Measurements from ENCODE around the gene KCNK13.
"Not testable (repeated sequence)": the region's sequence is repeated elsewhere in the genome, so short reads cannot be mapped to it uniquely, and the experiment has no call there.

Gene KCNK13

DNA sequence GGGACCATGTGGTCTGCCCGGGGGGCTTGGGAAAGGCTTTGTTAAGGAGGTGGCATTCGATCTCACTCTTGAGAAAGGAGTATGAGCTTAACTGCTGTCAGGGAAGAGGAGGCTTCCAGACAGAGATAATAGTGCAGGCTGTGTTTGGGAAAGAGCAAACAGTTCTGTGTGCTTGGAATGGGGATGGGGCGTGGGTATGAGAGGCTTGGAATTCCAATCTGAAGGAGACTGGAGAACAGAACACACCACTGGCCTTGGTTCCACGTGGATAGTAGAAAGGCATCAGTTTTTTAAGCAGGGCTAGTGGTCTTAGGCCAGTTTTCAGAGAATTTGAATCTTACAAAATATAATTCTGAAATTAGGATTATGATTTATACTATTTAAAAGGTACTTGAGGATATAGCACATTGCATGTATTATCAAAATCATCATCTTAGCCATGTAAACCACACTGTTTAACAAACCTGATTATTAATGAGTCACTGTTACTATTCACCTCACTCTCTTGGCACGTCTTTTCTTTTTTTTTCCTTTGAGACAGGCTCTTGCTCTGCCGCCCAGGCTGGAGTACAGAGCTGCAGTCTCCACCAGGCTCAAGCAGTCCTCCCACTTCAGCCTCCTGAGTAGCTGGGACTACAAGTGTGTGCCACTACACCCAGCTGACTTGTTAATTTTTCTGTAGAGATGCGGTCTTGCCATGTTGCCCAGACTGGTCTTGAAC lies 38.5 kb upstream of the KCNK13 start:
- Histone ChIP-seq H2AFZ (ENCODE audit: low read depth, low read length) (no peak overlapping the region), H3K36me3 (ENCODE audit: insufficient read depth, low read length) (peaks cover 87% of the 10 kb centered on the region), H3K4me3 (ENCODE audit: low read depth in 1 of 2, low read length in 2 of 2) (no peak overlapping the region), H3K4me2 (ENCODE audit: insufficient read depth, low read length) (no peak overlapping the region), H3K9me3 (ENCODE audit: insufficient read depth, low read length, severe bottlenecking) (no peaks in the 10 kb centered on the region), H3K27me3 (ENCODE audit: insufficient read depth, low read length, poor library complexity) (no peaks in the 10 kb centered on the region), H3K9ac (ENCODE audit: low read depth, low read length) (no peak overlapping the region), H4K20me1 (ENCODE audit: insufficient read depth, low read length) (no peaks in the 10 kb centered on the region; the same call in 1 of the 2 replicates), H3K4me1 (ENCODE audit: insufficient read depth, low read length) (no peaks in the 10 kb centered on the region), H3K79me2 (ENCODE audit: insufficient read depth, low read length) (no peaks in the 10 kb centered on the region), H3K27ac (ENCODE audit: low read length) (no peak overlapping the region)
- ATAC-seq (ENCODE audit: insufficient read depth, low read depth) (no peak), DNase-seq (no peak)
- no peak for TF ChIP-seq EZH2 (IDR thresholded peaks at IDR 0.05; ENCODE audit: borderline replicate concordance, low read depth, low read length, severe bottlenecking)
- TF ChIP-seq, protein P1, sequence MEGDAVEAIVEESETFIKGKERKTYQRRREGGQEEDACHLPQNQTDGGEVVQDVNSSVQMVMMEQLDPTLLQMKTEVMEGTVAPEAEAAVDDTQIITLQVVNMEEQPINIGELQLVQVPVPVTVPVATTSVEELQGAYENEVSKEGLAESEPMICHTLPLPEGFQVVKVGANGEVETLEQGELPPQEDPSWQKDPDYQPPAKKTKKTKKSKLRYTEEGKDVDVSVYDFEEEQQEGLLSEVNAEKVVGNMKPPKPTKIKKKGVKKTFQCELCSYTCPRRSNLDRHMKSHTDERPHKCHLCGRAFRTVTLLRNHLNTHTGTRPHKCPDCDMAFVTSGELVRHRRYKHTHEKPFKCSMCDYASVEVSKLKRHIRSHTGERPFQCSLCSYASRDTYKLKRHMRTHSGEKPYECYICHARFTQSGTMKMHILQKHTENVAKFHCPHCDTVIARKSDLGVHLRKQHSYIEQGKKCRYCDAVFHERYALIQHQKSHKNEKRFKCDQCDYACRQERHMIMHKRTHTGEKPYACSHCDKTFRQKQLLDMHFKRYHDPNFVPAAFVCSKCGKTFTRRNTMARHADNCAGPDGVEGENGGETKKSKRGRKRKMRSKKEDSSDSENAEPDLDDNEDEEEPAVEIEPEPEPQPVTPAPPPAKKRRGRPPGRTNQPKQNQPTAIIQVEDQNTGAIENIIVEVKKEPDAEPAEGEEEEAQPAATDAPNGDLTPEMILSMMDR (IDR thresholded peaks at IDR 0.05; ENCODE audit: borderline replicate concordance, extremely low read depth, low read length, poor library complexity, severe bottlenecking), result no peak

DNA sequence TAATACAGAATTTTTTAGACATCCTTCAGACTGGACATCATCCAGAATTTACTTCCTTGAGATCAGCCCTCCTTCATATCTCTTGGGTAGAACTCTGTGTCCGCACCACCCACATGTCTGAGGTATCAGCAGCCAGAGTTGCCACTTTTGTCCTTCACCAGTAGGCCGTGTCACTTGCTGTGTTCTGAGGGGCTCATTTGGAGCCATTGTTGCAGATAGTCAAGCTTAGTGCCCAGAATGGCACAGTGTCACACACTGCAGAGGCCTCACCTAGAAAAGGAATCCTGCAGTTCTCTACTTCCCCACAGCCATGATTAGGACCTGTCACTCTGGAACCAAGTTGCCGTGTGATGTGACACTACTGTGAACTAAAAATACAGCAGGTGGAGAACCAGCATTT lies 36.9 kb upstream of the KCNK13 start:
- DNase-seq (no peak), ATAC-seq (ENCODE audit: insufficient read depth, low read depth) (no peak)
- no peaks in the 10 kb centered on the region for H3K4me1 ChIP-seq (ENCODE audit: insufficient read depth, low read length)
- H3K4me2 ChIP-seq (ENCODE audit: insufficient read depth, low read length), result no peak overlapping the region
- H4K20me1 ChIP-seq (ENCODE audit: insufficient read depth, low read length), result no peaks in the 10 kb centered on the region; the same call in 1 of the 2 replicates
- H2AFZ ChIP-seq (ENCODE audit: low read depth, low read length), result no peak overlapping the region
- TF ChIP-seq, protein P1 (IDR thresholded peaks at IDR 0.05; ENCODE audit: borderline replicate concordance, extremely low read depth, low read length, poor library complexity, severe bottlenecking), result no peak
- TF ChIP-seq EZH2 (IDR thresholded peaks at IDR 0.05; ENCODE audit: borderline replicate concordance, low read depth, low read length, severe bottlenecking), result no peak
- no peak overlapping the region for H3K4me3 ChIP-seq (ENCODE audit: low read depth in 1 of 2, low read length in 2 of 2)
- no peaks in the 10 kb centered on the region for H3K79me2 ChIP-seq (ENCODE audit: insufficient read depth, low read length)
- H3K9me3 ChIP-seq (ENCODE audit: insufficient read depth, low read length, severe bottlenecking), result no peaks in the 10 kb centered on the region
- no peaks in the 10 kb centered on the region for H3K27me3 ChIP-seq (ENCODE audit: insufficient read depth, low read length, poor library complexity)
- no peak overlapping the region for H3K27ac ChIP-seq (ENCODE audit: low read length)
- H3K36me3 ChIP-seq (ENCODE audit: insufficient read depth, low read length), result peaks cover 84% of the 10 kb centered on the region
- no peak overlapping the region for H3K9ac ChIP-seq (ENCODE audit: low read depth, low read length)

DNA sequence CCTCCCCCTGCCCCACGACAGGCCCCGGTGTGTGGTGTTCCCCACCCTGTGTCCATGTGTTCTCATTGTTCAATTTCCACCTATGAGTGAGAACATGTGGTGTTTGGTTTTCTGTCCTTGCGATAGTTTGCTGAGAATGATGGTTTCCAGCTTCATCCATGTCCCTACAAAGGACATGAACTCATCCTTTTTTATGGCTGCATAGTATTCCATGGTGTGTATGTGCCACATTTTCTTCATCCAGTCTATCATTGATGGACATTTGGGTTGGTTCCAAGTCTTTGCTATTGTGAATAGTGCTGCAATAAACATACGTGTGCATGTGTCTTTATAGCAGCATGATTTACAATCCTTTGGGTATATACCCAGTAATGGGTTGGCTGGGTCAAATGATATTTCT lies 35.2 kb upstream of the KCNK13 start:
- peaks cover 84% of the 10 kb centered on the region for H3K36me3 ChIP-seq (ENCODE audit: insufficient read depth, low read length)
- H3K4me2 ChIP-seq (ENCODE audit: insufficient read depth, low read length); H3K4me1 ChIP-seq (ENCODE audit: insufficient read depth, low read length); H3K27ac ChIP-seq (ENCODE audit: low read length); H3K79me2 ChIP-seq (ENCODE audit: insufficient read depth, low read length); ATAC-seq (ENCODE audit: insufficient read depth, low read depth); H3K27me3 ChIP-seq (ENCODE audit: insufficient read depth, low read length, poor library complexity); H4K20me1 ChIP-seq (ENCODE audit: insufficient read depth, low read length); H3K9ac ChIP-seq (ENCODE audit: low read depth, low read length); H3K9me3 ChIP-seq (ENCODE audit: insufficient read depth, low read length, severe bottlenecking); DNase-seq; H3K4me3 ChIP-seq (ENCODE audit: low read depth in 1 of 2, low read length in 2 of 2); H2AFZ ChIP-seq (ENCODE audit: low read depth, low read length): not testable (repeated sequence)

DNA sequence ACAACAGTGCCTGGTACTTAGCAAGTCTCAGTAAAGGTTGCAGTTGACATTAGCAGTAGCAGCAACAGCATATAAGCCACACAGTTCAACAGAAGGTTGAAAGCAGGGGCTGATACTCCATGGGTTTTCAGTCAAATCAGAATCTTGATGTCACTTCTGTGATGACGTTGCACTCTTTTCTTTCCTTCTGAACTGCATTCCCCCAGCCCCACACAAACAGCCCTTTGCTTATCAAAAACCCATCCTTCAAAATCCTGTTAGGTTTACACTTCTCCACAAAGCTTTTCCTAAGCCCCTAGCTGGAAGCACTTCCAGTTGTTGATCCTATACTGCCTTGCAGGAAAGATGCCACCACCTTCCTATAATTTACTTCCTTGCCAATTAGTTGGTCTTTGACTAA lies 34.0 kb upstream of the KCNK13 start:
- ATAC-seq (ENCODE audit: insufficient read depth, low read depth) (no peak), DNase-seq (no peak)
- H3K27ac ChIP-seq (ENCODE audit: low read length), result no peak overlapping the region
- H2AFZ ChIP-seq (ENCODE audit: low read depth, low read length), result no peak overlapping the region
- no peaks in the 10 kb centered on the region for H3K27me3 ChIP-seq (ENCODE audit: insufficient read depth, low read length, poor library complexity)
- TF ChIP-seq EZH2 (IDR thresholded peaks at IDR 0.05; ENCODE audit: borderline replicate concordance, low read depth, low read length, severe bottlenecking), result no peak
- TF ChIP-seq, protein P1 (IDR thresholded peaks at IDR 0.05; ENCODE audit: borderline replicate concordance, extremely low read depth, low read length, poor library complexity, severe bottlenecking), result no peak
- no peaks in the 10 kb centered on the region for H3K9me3 ChIP-seq (ENCODE audit: insufficient read depth, low read length, severe bottlenecking)
- no peak overlapping the region for H3K4me2 ChIP-seq (ENCODE audit: insufficient read depth, low read length)
- no peak overlapping the region for H3K9ac ChIP-seq (ENCODE audit: low read depth, low read length)
- H3K36me3 ChIP-seq (ENCODE audit: insufficient read depth, low read length), result peaks cover 83% of the 10 kb centered on the region
- H3K79me2 ChIP-seq (ENCODE audit: insufficient read depth, low read length), result no peaks in the 10 kb centered on the region
- H3K4me1 ChIP-seq (ENCODE audit: insufficient read depth, low read length), result no peaks in the 10 kb centered on the region
- H4K20me1 ChIP-seq (ENCODE audit: insufficient read depth, low read length), result no peaks in the 10 kb centered on the region; the same call in 1 of the 2 replicates
- no peak overlapping the region for H3K4me3 ChIP-seq (ENCODE audit: low read depth in 1 of 2, low read length in 2 of 2)

Data from DND-41 (cell line).